ENCODE data around the gene ZNF460.

DNA sequence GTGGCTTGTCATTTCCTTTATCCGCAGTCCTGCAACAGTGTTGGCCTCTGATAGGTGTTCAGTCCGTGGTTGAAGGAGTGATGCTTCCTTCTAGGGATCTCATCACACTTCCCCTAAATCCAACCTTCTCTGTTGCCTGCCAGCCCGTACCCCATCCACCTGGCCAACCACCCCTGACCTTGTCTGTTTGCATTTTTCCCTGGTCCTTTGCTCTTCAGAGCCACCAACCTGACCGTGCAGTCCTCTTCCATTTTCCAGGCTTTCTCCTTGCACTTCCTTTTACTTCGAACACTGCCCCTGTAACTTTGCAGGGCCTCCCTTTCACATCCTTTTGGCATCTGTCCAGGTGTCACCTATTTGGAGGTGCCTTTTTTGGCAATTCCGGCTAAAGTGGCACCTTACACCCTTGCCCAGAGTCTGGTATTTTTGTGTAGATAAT is 696 bp downstream of the ZNF460 start:
- TF ChIP-seq, protein P1, sequence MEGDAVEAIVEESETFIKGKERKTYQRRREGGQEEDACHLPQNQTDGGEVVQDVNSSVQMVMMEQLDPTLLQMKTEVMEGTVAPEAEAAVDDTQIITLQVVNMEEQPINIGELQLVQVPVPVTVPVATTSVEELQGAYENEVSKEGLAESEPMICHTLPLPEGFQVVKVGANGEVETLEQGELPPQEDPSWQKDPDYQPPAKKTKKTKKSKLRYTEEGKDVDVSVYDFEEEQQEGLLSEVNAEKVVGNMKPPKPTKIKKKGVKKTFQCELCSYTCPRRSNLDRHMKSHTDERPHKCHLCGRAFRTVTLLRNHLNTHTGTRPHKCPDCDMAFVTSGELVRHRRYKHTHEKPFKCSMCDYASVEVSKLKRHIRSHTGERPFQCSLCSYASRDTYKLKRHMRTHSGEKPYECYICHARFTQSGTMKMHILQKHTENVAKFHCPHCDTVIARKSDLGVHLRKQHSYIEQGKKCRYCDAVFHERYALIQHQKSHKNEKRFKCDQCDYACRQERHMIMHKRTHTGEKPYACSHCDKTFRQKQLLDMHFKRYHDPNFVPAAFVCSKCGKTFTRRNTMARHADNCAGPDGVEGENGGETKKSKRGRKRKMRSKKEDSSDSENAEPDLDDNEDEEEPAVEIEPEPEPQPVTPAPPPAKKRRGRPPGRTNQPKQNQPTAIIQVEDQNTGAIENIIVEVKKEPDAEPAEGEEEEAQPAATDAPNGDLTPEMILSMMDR (conservative IDR thresholded peaks at IDR 0.05; ENCODE audit: low read depth, low read length), result no peak
- no peak for TF ChIP-seq EZH2 (IDR thresholded peaks at IDR 0.05; ENCODE audit: low read length, unreplicated experiment)
- no peak for TF ChIP-seq EZH2phosphoT487 (IDR thresholded peaks at IDR 0.05; ENCODE audit: borderline replicate concordance, low read length)

Measured in PC-3 (cell line).